ENCODE results near the gene FOLR1. TPM values are rescaled to one million over a fixed set of nuclear protein-coding genes. Genes with fewer than 3 reads are reported as not detected.
A peak's percentile ranks its signal among the peaks of the same experiment; 100 is the strongest.

Gene FOLR1
- total and polyA plus RNA-seq, 2 of the 4 experiments (the other 2 are of a cell fraction) = 0.24 TPM; not detected in 1

GRCh38 chr11:72238492-72239312 lies 46.8 kb downstream of the FOLR1 start:
- Histone ChIP-seq H2AK5ac (ENCODE audit: low read depth, low read length) (peak overlapping the region; percentile 52; the same call in 1 of the 2 replicates), H4K91ac (ENCODE audit: insufficient read depth, low read depth, low read length) (no peak overlapping the region), H2AK9ac (replicated peaks; ENCODE audit: low read depth, low read length, poor library complexity) (peak overlapping the region; percentile 82), H3K9me3 (ENCODE audit: control insufficient read depth, insufficient read depth, low read length) (peaks cover 2% of the 10 kb centered on the region; the same call in 1 of the 2 replicates), H3K23ac (ENCODE audit: low read depth, low read length) (0 out of 2 replicates have a peak overlapping the region, but pooled peaks have one; percentile 42), H3K14ac (replicated peaks; ENCODE audit: low read depth, low read length) (no peak overlapping the region), H3K9me1 (ENCODE audit: insufficient read depth, low read length) (no peaks in the 10 kb centered on the region), H3K36me3 (ENCODE audit: control insufficient read depth, insufficient read depth, low read length) (peaks cover 40% of the 10 kb centered on the region), H3K56ac (ENCODE audit: extremely low read depth, insufficient read depth, low read length) (no peak overlapping the region), H3K4me1 (ENCODE audit: control insufficient read depth, insufficient read depth, low read length) (peaks cover 2% of the 10 kb centered on the region; the same call in 1 of the 2 replicates), H3K18ac (ENCODE audit: low read depth, low read length) (no peak overlapping the region), H3K27me3 (ENCODE audit: control insufficient read depth, insufficient read depth, low read length) (peaks cover 35% of the 10 kb centered on the region), H2BK5ac (ENCODE audit: low read depth, low read length, poor library complexity, severe bottlenecking) (no peak overlapping the region), H3K4ac (ENCODE audit: low read depth, low read length) (no peak overlapping the region), H2BK120ac (ENCODE audit: low read depth, low read length) (no peak overlapping the region), H4K5ac (ENCODE audit: low read depth, low read length) (no peak overlapping the region), H2BK15ac (ENCODE audit: low read depth, low read length) (no peak overlapping the region), H3K4me3 (ENCODE audit: insufficient read depth, low read depth, low read length) (no peak overlapping the region), H2BK20ac (ENCODE audit: low read depth, low read length) (no peak overlapping the region), H3K27ac (ENCODE audit: insufficient read depth, low read length) (no peak overlapping the region), H3K4me2 (ENCODE audit: low read depth, low read length) (no peak overlapping the region), H4K8ac (ENCODE audit: low read depth in 2 of 2, low read length in 2 of 2) (no peak overlapping the region), H2AFZ (replicated peaks; ENCODE audit: low read length, poor library complexity) (peak overlapping the region; percentile 67), H3K9ac (ENCODE audit: low read depth, low read length) (no peak overlapping the region), H3K79me1 (ENCODE audit: low read depth in 1 of 2, low read length in 2 of 2) (peaks cover 0 to 3% of the 10 kb centered on the region in 2 experiments; a peak in 1 of 4 replicates), H4K20me1 (ENCODE audit: insufficient read depth, low read length) (peaks cover 42% of the 10 kb centered on the region)
- WGBS, 2 experiments (ENCODE audit: extremely low coverage in 2 of 2, insufficient read length in 1 of 2) = 94% methylated on average over 3 of the region's 28 CpGs; no CpG with 5 or more reads in 1 of the 2 experiments
- POLR2A ChIA-PET (ENCODE audit: unreplicated experiment) = no interaction called here
- DNase-seq = no peak
- in situ Hi-C loops (cut with MboI; ENCODE audit: low sequenced_read_pairs) = loop anchor here (5.0 kb wide), 1 partner anchor 211 kb away; no protein-coding TSS in a partner anchor
- ATAC-seq (ENCODE audit: low read depth) = no peak
- BruUV-seq (replicated peaks) = TSS peak; percentile 89
- dilution Hi-C loops (cut with HindIII; ENCODE audit: low sequenced_read_pairs, unreplicated experiment) = no loop called here
- intact Hi-C loops (cut with micrococcal nuclease) = loop anchor here (1.0 to 2.0 kb wide), 4 partner anchors 114 to 213 kb away; no protein-coding TSS in a partner anchor
- CTCF ChIA-PET = interaction anchor here (0.6 kb wide), 2 partner anchors 40 to 94 kb away, joined by 3 to 4 read pairs; no protein-coding TSS in a partner anchor
- TF ChIP-seq CHD1 (IDR thresholded peaks at IDR 0.05; ENCODE audit: low read depth, low read length) = no peak
- TF ChIP-seq POLR2A (IDR thresholded peaks at IDR 0.05; ENCODE audit: low read depth, low read length) = no peak
- TF ChIP-seq SMC3 (IDR thresholded peaks at IDR 0.05; ENCODE audit: low read depth, low read length) = no peak
- no peak for TF ChIP-seq RCOR1 (IDR thresholded peaks at IDR 0.05; ENCODE audit: insufficient replicate concordance, low read length)
- TF ChIP-seq BHLHE40 (IDR thresholded peaks at IDR 0.05; ENCODE audit: low read depth, low read length) = no peak
- TF ChIP-seq MAFK (IDR thresholded peaks at IDR 0.05; ENCODE audit: low read depth, low read length) = no peak
- TF ChIP-seq, protein P1, sequence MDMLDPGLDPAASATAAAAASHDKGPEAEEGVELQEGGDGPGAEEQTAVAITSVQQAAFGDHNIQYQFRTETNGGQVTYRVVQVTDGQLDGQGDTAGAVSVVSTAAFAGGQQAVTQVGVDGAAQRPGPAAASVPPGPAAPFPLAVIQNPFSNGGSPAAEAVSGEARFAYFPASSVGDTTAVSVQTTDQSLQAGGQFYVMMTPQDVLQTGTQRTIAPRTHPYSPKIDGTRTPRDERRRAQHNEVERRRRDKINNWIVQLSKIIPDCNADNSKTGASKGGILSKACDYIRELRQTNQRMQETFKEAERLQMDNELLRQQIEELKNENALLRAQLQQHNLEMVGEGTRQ (IDR thresholded peaks at IDR 0.05; ENCODE audit: low read depth, low read length) = no peak
- TF ChIP-seq CEBPB (IDR thresholded peaks at IDR 0.05; ENCODE audit: low read depth, low read length) = no peak
- TF ChIP-seq NFE2L2 (IDR thresholded peaks at IDR 0.05; ENCODE audit: low read depth, low read length) = no peak
- no peak for TF ChIP-seq ELK1 (IDR thresholded peaks at IDR 0.05; ENCODE audit: borderline replicate concordance, low read depth, low read length)
- TF ChIP-seq RFX5 (IDR thresholded peaks at IDR 0.05; ENCODE audit: low read depth, low read length) = no peak
- TF ChIP-seq FOS (IDR thresholded peaks at IDR 0.05; ENCODE audit: low read depth, low read length) = no peak
- no peak for TF ChIP-seq MAZ (IDR thresholded peaks at IDR 0.05; ENCODE audit: borderline replicate concordance, low read depth, low read length)
- no peak for TF ChIP-seq MXI1 (IDR thresholded peaks at IDR 0.05; ENCODE audit: borderline replicate concordance, low read depth, low read length)
- TF ChIP-seq RAD21 (IDR thresholded peaks at IDR 0.05; ENCODE audit: low read length) = no peak

All from IMR-90 (cell line).